ENCODE data around the gene ARRDC3. TPM values are rescaled to one million over a fixed set of nuclear protein-coding genes. Genes with fewer than 3 reads are reported as not detected.

ARRDC3 gene
- 109 TPM for total RNA-seq (ENCODE audit: unreplicated experiment)
- long read RNA-seq, full-length matches to known transcripts, result 8 of 29 reads
- long read RNA-seq, partial matches to known transcripts, result 3 of 29 reads
- long read RNA-seq, other reads (novel, unspliced or antisense), result 18 of 29 reads

- Mint-ChIP-seq H3K4me1 (ENCODE audit: low read depth, unreplicated experiment) (peaks cover 5% of the 10 kb centered on the region), H3K27ac (ENCODE audit: unreplicated experiment) (peak within 1 kb of the TSS; percentile 100), H3K36me3 (ENCODE audit: unreplicated experiment) (no peaks in the 10 kb centered on the region), H3K9me3 (ENCODE audit: unreplicated experiment) (peaks cover 27% of the 10 kb centered on the region), H3K4me3 (ENCODE audit: unreplicated experiment) (peak within 1 kb of the TSS; percentile 100), H3K27me3 (ENCODE audit: unreplicated experiment) (peaks cover 27% of the 10 kb centered on the region)
- TF ChIP-seq CTCF (IDR thresholded peaks at IDR 0.05; ENCODE audit: partially characterized antibody, unreplicated experiment), result no peak
- DNase-seq, result peak; percentile 96
Measured at GRCh38 chr5:91383027-91383955, at the start of gene ARRDC3. Gene ARRDC3 (minus strand): TSS chr5:91383317. CDS start chr5:91383092, 225 bp downstream.

GRCh38 chr5:91430949-91431348 lies 47.8 kb upstream of the ARRDC3 start:
- Mint-ChIP-seq H3K4me1 (ENCODE audit: low read depth, unreplicated experiment) (no peaks in the 10 kb centered on the region), H3K9me3 (ENCODE audit: unreplicated experiment) (no peaks in the 10 kb centered on the region), H3K27me3 (ENCODE audit: unreplicated experiment) (no peaks in the 10 kb centered on the region), H3K36me3 (ENCODE audit: unreplicated experiment) (no peaks in the 10 kb centered on the region), H3K4me3 (ENCODE audit: unreplicated experiment) (no peak overlapping the region), H3K27ac (ENCODE audit: unreplicated experiment) (no peak overlapping the region)
- no peak for DNase-seq
- no peak for TF ChIP-seq CTCF (IDR thresholded peaks at IDR 0.05; ENCODE audit: partially characterized antibody, unreplicated experiment)

- Mint-ChIP-seq H3K4me1 (ENCODE audit: low read depth, unreplicated experiment) (no peaks in the 10 kb centered on the region), H3K4me3 (ENCODE audit: unreplicated experiment) (no peak overlapping the region), H3K27ac (ENCODE audit: unreplicated experiment) (no peak overlapping the region), H3K27me3 (ENCODE audit: unreplicated experiment) (no peaks in the 10 kb centered on the region), H3K36me3 (ENCODE audit: unreplicated experiment) (no peaks in the 10 kb centered on the region), H3K9me3 (ENCODE audit: unreplicated experiment) (no peaks in the 10 kb centered on the region)
- TF ChIP-seq CTCF (IDR thresholded peaks at IDR 0.05; ENCODE audit: partially characterized antibody, unreplicated experiment), result no peak
- DNase-seq, result no peak
Measured at GRCh38 chr5:91424638-91425436, 41.7 kb upstream of the ARRDC3 start.

- Mint-ChIP-seq H3K27ac (ENCODE audit: unreplicated experiment) (no peak overlapping the region), H3K9me3 (ENCODE audit: unreplicated experiment) (no peaks in the 10 kb centered on the region), H3K4me1 (ENCODE audit: low read depth, unreplicated experiment) (no peaks in the 10 kb centered on the region), H3K4me3 (ENCODE audit: unreplicated experiment) (no peak overlapping the region), H3K36me3 (ENCODE audit: unreplicated experiment) (no peaks in the 10 kb centered on the region), H3K27me3 (ENCODE audit: unreplicated experiment) (no peaks in the 10 kb centered on the region)
- TF ChIP-seq CTCF (IDR thresholded peaks at IDR 0.05; ENCODE audit: partially characterized antibody, unreplicated experiment), result no peak
- no peak for DNase-seq
Measured at GRCh38 chr5:91423871-91424270, 40.8 kb upstream of the ARRDC3 start.

Measured in glutamatergic neuron (in vitro differentiated cells).